Head of caudate nucleus (tissue), 42 donors: Measurements from ENCODE around the gene GCDH.
"Not testable (repeated sequence)": the region's sequence is repeated elsewhere in the genome, so short reads cannot be mapped to it uniquely, and the experiment has no call there.

Source experiments
- DNase-seq, 42 donors: peaks; one replicate each; pipeline versions ENCODE4 v3.0.0 to v3.0.0-alpha.2; 2020 to 2021; ENCODE audit warnings: mixed read lengths in 7 of 42
- intact Hi-C: fragments of 100-400 bp; cut with DNase I; formaldehyde crosslinking; loops from one replicate; pipeline ENCODE4 v1.15.0; 2022

Gene GCDH

DNA sequence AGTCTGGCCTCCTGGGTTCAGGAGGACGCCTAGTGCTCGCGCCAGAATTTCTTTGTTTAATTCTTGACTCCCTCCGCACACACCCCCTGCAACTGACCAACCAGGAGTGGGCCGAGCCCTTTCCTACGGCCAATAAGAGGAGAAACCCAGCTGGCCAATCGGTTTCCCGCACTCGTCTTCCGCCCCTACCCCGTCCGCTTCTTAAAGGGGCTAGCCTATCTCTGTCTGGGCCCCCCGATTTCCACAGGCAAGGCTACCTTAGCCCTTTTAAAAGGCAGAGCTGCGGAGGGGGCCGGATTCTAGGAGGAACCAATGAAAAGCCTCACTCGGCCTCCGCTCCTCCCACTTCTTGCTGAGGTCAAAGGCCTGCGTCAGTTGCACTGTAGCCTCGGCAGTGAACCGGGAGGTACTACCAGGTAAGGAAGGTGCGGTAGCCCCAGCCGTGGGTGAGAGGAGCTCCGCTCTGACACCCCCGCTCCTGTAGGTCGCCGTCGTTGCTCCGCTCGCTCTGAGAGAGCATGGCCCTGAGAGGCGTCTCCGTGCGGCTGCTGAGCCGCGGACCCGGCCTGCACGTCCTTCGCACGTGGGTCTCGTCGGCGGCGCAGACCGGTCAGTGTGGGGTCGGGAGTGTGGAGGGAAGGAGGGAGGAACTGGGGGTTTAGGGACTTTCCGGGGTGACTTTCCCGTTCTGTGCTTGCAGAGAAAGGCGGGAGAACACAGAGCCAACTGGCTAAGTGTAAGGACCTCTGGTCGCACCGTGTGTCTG lies at the start of gene GCDH:
Gene GCDH, plus strand, starts transcription at position 374 of the 766 bp plus-strand sequence. Its CDS starts 145 bp downstream, at position 519.
- intact Hi-C loops, result loop anchor here (5.0 kb wide), 1 partner anchor 41 kb away; the partner anchor contains the start of gene FARSA
- DNase-seq, result peak; percentile 92 to 100 (median 99)

DNA sequence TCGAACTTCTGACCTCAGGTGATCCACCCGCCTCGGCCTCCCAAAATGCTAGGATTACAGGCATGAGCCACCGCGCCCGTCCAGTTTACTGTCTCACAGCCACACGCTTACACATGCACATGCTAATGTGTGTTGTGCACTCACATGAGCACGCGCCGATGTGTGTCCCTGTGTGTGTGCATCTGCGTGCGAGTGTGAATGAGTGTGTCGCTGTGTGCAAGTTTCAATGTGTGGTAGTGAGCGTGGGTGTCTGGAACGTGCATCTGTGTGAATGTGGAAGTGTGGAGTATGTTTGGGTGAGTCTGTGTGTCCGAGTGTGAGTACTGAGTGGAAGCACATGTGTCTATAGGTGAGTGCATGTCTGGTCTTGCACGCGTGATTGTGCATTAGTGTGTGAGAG lies 48.4 kb upstream of the GCDH start:
- no peak for DNase-seq
- intact Hi-C loops, result no loop called here

GRCh38 chr19:12843328-12843727 lies 47.6 kb upstream of the GCDH start:
- DNase-seq, result no peak
- intact Hi-C loops, result no loop called here

GRCh38 chr19:12843999-12844732 lies 46.8 kb upstream of the GCDH start:
- intact Hi-C loops, result no loop called here
- no peak for DNase-seq

DNA sequence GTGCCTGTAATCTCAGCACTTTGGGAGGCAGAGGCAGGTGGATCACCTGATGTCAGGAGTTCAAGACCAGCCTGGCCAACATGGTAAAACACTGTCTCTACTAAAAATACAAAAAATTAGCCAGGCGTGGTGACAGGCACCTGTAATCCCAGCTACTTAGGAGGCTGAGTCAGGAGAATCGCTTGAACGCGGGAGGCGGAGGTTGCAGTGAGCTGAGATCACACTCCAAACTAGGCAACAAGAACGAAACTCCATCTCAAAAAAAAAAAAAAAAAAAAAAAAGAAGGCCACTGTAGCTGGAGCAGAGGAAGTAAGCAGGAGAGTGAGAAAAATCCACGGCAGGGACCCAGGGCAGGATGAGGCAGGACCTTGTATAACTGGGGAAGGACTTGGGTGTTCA lies 44.3 kb upstream of the GCDH start:
- not testable (repeated sequence) for DNase-seq
- intact Hi-C loops, result loop anchor here (5.0 kb wide), 1 partner anchor 79 kb away; no protein-coding TSS in a partner anchor

- peak; percentile 59 to 95 (median 87) for DNase-seq
- intact Hi-C loops, result loop anchor here (5.0 kb wide), 1 partner anchor 80 kb away; no protein-coding TSS in a partner anchor
Observed at GRCh38 chr19:12847159-12848139, 43.5 kb upstream of the GCDH start.

- no peak for DNase-seq
- intact Hi-C loops, result no loop called here
Observed at GRCh38 chr19:12856653-12857052, 34.3 kb upstream of the GCDH start.

DNA sequence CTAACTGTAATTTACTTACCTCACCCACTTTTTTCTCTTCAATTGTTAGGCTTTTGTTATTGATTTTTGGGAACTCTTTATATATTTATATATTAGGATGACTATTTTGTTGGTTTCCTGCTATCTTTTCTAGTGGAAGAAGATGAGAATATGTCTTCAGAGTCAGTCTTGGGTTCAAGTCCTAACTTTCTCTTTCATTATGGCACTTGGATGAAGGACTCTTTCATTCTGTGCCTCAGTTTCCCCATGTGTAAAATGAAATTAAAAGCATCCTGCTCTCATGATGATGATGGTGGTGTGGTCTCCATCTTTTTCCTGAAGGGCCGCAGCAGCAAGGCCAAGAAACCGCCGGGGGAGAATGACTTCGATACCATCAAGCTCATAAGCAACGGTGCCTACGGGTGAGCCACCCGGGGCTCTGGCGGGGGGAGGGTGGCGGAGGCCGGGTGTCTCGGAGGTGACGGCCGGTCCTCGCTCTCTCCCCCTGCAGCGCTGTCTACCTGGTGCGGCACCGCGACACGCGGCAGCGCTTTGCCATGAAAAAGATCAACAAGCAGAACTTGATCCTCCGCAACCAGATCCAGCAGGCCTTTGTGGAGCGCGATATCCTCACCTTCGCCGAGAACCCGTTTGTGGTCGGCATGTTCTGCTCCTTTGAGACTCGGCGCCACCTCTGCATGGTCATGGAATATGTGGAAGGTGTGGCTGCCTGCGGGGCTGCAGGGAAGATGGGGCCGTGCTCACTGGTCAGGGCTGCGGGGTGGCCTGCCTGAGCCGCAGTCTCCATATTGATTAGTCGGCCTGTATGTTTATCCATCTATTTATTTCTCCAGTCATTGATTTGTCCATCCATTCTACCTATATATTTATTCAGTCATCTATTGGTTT lies 32.7 kb upstream of the GCDH start:
- intact Hi-C loops, result no loop called here
- no peak for DNase-seq

- intact Hi-C loops, result no loop called here
- DNase-seq, result no peak
Observed at GRCh38 chr19:12859546-12859945, 31.4 kb upstream of the GCDH start.

- no peak for DNase-seq
- intact Hi-C loops, result no loop called here
Observed at GRCh38 chr19:12864143-12864542, 26.8 kb upstream of the GCDH start.

- intact Hi-C loops, result no loop called here
- no peak for DNase-seq
Observed at GRCh38 chr19:12864721-12865715, 25.9 kb upstream of the GCDH start.

DNA sequence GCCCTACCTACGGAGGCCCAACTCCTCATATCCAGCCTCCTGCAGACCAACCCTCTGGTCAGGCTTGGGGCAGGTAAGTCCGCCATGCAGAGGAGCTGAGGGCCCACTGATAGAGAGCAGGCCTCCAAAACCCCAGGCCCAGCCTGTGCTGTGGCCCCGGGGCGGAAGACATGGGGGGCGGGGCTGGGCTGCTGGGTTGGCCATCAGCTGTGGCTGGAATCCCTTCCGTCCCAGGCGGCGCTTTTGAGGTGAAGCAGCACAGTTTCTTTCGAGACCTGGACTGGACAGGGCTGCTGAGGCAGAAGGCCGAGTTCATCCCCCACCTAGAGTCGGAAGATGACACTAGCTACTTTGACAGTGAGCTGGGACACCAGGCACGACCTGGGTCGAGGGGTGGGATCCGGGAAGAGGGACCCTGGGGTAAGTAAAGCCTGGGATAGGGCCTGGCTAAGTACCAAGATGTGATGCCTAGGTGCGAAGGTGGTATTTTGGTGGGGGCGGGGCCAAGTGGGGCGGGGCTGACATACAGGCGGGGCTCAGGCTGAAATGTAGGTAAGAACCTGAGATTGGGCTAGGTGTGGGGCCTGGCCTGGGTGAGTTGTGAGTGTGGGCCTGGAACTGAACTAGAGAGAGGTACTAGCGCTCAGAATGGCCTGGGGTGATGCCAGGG lies 25.1 kb upstream of the GCDH start:
- no peak for DNase-seq
- intact Hi-C loops, result no loop called here

DNA sequence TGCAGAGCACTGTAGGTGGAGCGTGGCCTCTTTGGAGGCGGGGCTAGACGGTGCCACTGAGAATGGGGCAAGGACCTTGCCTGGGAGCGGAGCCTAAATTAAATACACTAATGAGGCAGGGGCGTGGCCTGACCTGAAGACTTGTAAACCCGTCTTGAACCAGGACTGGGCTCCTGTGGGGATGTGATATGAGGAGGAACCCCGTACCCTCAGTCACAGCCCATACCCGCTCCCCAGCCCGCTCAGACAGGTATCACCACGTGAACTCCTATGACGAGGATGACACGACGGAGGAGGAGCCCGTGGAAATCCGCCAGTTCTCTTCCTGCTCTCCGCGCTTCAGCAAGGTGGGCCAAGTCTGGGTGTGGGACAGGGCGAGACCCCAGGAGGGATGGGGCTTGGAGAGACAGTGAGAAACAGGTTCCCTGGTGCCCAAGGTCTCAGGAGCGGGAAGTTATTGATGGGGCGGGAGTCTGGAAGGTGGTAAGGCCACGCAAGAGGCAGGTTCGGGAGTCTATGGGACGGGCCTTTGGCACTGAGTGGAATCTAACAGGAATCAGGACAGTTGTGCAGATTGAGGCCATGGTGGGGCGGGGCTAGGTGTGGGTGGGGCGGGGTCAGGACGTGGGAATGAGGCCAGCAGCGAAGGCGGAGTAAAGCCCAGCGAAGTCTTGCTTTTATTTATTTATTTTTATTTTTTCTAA lies 24.4 kb upstream of the GCDH start:
- intact Hi-C loops, result no loop called here
- DNase-seq, result no peak

GRCh38 chr19:12867120-12868099 lies 23.6 kb upstream of the GCDH start:
- peak in 17 of 42 donors; percentile 16 to 60 (median 42) for DNase-seq
- intact Hi-C loops, result no loop called here
